Stomach (tissue), 4 donors: ENCODE results near the gene NCF4.

ENCODE experiments used
- CTCF ChIP-seq, 7 experiments: fragments of 450-650 bp in 4 of 7; fragments of 200-600 bp in 3 of 7; sonication (generic) in 3 of 7; IDR thresholded peaks; one replicate each; pipeline ENCODE4 v1.5.1; 2016 to 2019; ENCODE audit warnings: antibody characterized with exemption in 7 of 7, control low read depth in 2 of 7, mild to moderate bottlenecking in 1 of 7
- EP300 ChIP-seq: sonication (generic); formaldehyde crosslinking; IDR thresholded peaks from one replicate; pipeline ENCODE4 v1.6.1; 2017; ENCODE audit warnings: antibody characterized with exemption
- POLR2A ChIP-seq, 4 donors: fragments of 450-650 bp; IDR thresholded peaks; one replicate each; pipeline ENCODE4 v1.6.1; 2016; ENCODE audit warnings: antibody characterized with exemption in 4 of 4, control low read depth in 2 of 4, mild to moderate bottlenecking in 1 of 4, moderate library complexity in 1 of 4
- POLR2AphosphoS5 ChIP-seq, 3 donors: sonication (generic); formaldehyde crosslinking; IDR thresholded peaks; one replicate each; pipeline ENCODE4 v1.6.1; 2016; ENCODE audit warnings: antibody characterized with exemption in 3 of 3

GRCh38 chr22:36830601-36831000 is 30.2 kb upstream of the NCF4 start:
- TF ChIP-seq POLR2A (IDR thresholded peaks at IDR 0.05): no peak
- TF ChIP-seq CTCF (IDR thresholded peaks at IDR 0.05): no peak
- TF ChIP-seq POLR2AphosphoS5 (IDR thresholded peaks at IDR 0.05): no peak
- no peak for TF ChIP-seq EP300
